IMR-90 (cell line): ENCODE results near the gene MPRIP. TPM values are rescaled to one million over a fixed set of nuclear protein-coding genes. Genes with fewer than 3 reads are reported as not detected.

Experiments used
- ATAC-seq: fragments of 200-7000 bp; cut with Tn5 transposase; 2 replicates; pipeline ENCODE4 v1.9.1; 2020; ENCODE audit warnings: low read depth, mild to moderate bottlenecking, moderate library complexity
- BruUV-seq: library from RNA; stranded (reverse); fragments of 400-500 nt; replicated peaks from 2 replicates; lab custom pipeline; 2021; lab: Mats Ljungman, UMichigan
- CTCF ChIA-PET: fragments of 300-600 bp; formaldehyde crosslinking; extraction: SDS; loops from one replicate; lab custom pipeline; 2021; ENCODE audit warnings: antibody characterized with exemption; lab: Yijun Ruan, JAX
- POLR2A ChIA-PET: fragments of 300-600 bp; sonication (Branson Sonifier 250); formaldehyde crosslinking; loops from one replicate; lab custom pipeline; 2022; ENCODE audit warnings: antibody characterized with exemption; ENCODE audit not compliant: unreplicated experiment; lab: Charles Lee
- DNase-seq: peaks from one replicate; pipeline ENCODE4 v3.0.0; 2013
- H2AFZ ChIP-seq: replicated peaks from 2 replicates; pipeline ENCODE3; 2013; ENCODE audit warnings: low read length, mild to moderate bottlenecking; ENCODE audit not compliant: poor library complexity
- H2AK5ac ChIP-seq: 2 replicates; pipeline ENCODE4 v1.6.1; 2013; ENCODE audit warnings: low read depth, low read length, inconsistent platforms
- H2AK9ac ChIP-seq: replicated peaks from 2 replicates; pipeline ENCODE3; 2013; ENCODE audit warnings: mild to moderate bottlenecking, low read depth, low read length, moderate library complexity; ENCODE audit not compliant: poor library complexity
- H2BK120ac ChIP-seq: 2 replicates; pipeline ENCODE4 v1.6.1; 2013; ENCODE audit warnings: low read depth, low read length, inconsistent platforms
- H2BK15ac ChIP-seq: 3 replicates; pipeline ENCODE4 v1.6.1; 2013; ENCODE audit warnings: low read depth, low read length, inconsistent platforms
- H2BK20ac ChIP-seq: 2 replicates; pipeline ENCODE4 v1.6.1; 2013; ENCODE audit warnings: low read depth, mild to moderate bottlenecking, inconsistent platforms, low read length, moderate library complexity
- H2BK5ac ChIP-seq: 2 replicates; pipeline ENCODE4 v1.6.1; 2013; ENCODE audit warnings: mild to moderate bottlenecking, low read depth, low read length, inconsistent platforms; ENCODE audit not compliant: poor library complexity, severe bottlenecking
- H3K14ac ChIP-seq: replicated peaks from 2 replicates; pipeline ENCODE4 v1.6.1; 2013; ENCODE audit warnings: low read depth, low read length, inconsistent platforms
- H3K18ac ChIP-seq: 2 replicates; pipeline ENCODE4 v1.6.1; 2013; ENCODE audit warnings: low read depth, low read length, control low read depth
- H3K23ac ChIP-seq: 2 replicates; pipeline ENCODE4 v1.6.1; 2013; ENCODE audit warnings: low read depth, low read length, inconsistent platforms
- H3K27ac ChIP-seq: 2 replicates; pipeline ENCODE4 v1.5.1; 2013; ENCODE audit warnings: mild to moderate bottlenecking, control low read depth, low read length; ENCODE audit not compliant: insufficient read depth
- H3K27me3 ChIP-seq: 2 replicates; pipeline ENCODE4 v1.6.1; 2013; ENCODE audit warnings: low read length; ENCODE audit not compliant: control insufficient read depth, insufficient read depth
- H3K36me3 ChIP-seq: 2 replicates; pipeline ENCODE4 v1.6.1; 2013; ENCODE audit warnings: low read length, mixed read lengths; ENCODE audit not compliant: control insufficient read depth, insufficient read depth
- H3K4ac ChIP-seq: 2 replicates; pipeline ENCODE4 v1.6.1; 2013; ENCODE audit warnings: low read depth, low read length, inconsistent platforms
- H3K4me1 ChIP-seq: 2 replicates; pipeline ENCODE4 v1.6.1; 2013; ENCODE audit warnings: low read length, mixed read lengths; ENCODE audit not compliant: control insufficient read depth, insufficient read depth
- H3K4me2 ChIP-seq: 2 replicates; pipeline ENCODE4 v1.6.1; 2013; ENCODE audit warnings: low read depth, mild to moderate bottlenecking, control low read depth, low read length, moderate library complexity
- H3K4me3 ChIP-seq: 2 replicates; pipeline ENCODE4 v1.5.1; 2013; ENCODE audit warnings: low read depth, mild to moderate bottlenecking, control low read depth, low read length, moderate library complexity; ENCODE audit not compliant: insufficient read depth
- H3K56ac ChIP-seq: 2 replicates; pipeline ENCODE4 v1.6.1; 2013; ENCODE audit warnings: low read length, inconsistent platforms; ENCODE audit not compliant: insufficient read depth; ENCODE audit errors: extremely low read depth
- H3K79me1 ChIP-seq, 2 experiments: 2 replicates each; pipeline ENCODE4 v1.6.1; 2013; ENCODE audit warnings: low read length in 2 of 2, inconsistent platforms in 1 of 2, low read depth in 1 of 2
- H3K9ac ChIP-seq: 2 replicates; pipeline ENCODE4 v1.6.1; 2013; ENCODE audit warnings: low read depth, low read length, control low read depth
- H3K9me1 ChIP-seq: 2 replicates; pipeline ENCODE4 v1.6.1; 2013; ENCODE audit warnings: low read length, inconsistent platforms; ENCODE audit not compliant: insufficient read depth
- H3K9me3 ChIP-seq: 2 replicates; pipeline ENCODE4 v1.6.1; 2013; ENCODE audit warnings: low read length; ENCODE audit not compliant: control insufficient read depth, insufficient read depth
- H4K20me1 ChIP-seq: 2 replicates; pipeline ENCODE4 v1.6.1; 2013; ENCODE audit warnings: low read length, inconsistent platforms; ENCODE audit not compliant: insufficient read depth
- H4K5ac ChIP-seq: 2 replicates; pipeline ENCODE4 v1.6.1; 2013; ENCODE audit warnings: mild to moderate bottlenecking, low read depth, low read length, control low read depth
- H4K8ac ChIP-seq, 2 experiments: 2 replicates each; pipeline ENCODE4 v1.6.1; 2013; ENCODE audit warnings: low read depth in 2 of 2, low read length in 2 of 2, control low read depth in 1 of 2, inconsistent platforms in 1 of 2
- H4K91ac ChIP-seq: 2 replicates; pipeline ENCODE4 v1.6.1; 2013; ENCODE audit warnings: low read depth, low read length, inconsistent platforms; ENCODE audit not compliant: insufficient read depth
- BHLHE40 ChIP-seq: fragments of 150-350 bp; IDR thresholded peaks from 2 replicates; pipeline ENCODE4 v1.6.1; 2016; ENCODE audit warnings: mild to moderate bottlenecking, low read depth, low read length
- CEBPB ChIP-seq: IDR thresholded peaks from 2 replicates; pipeline ENCODE4 v1.6.1; 2012; ENCODE audit warnings: low read depth, low read length, improper control_type of control experiment
- FOS ChIP-seq: fragments of 150-350 bp; IDR thresholded peaks from 2 replicates; pipeline ENCODE4 v1.6.1; 2016; ENCODE audit warnings: low read depth, low read length
- MAFK ChIP-seq: IDR thresholded peaks from 2 replicates; pipeline ENCODE4 v1.6.1; 2012; ENCODE audit warnings: low read depth, low read length, improper control_type of control experiment
- MAZ ChIP-seq: IDR thresholded peaks from 2 replicates; pipeline ENCODE4 v1.6.1; 2012; ENCODE audit warnings: low read depth, mild to moderate bottlenecking, low read length, improper control_type of control experiment, moderate library complexity, borderline replicate concordance
- NFE2L2 ChIP-seq: fragments of 150-350 bp; IDR thresholded peaks from 2 replicates; pipeline ENCODE4 v1.6.1; 2016; ENCODE audit warnings: low read depth, mild to moderate bottlenecking, low read length
- POLR2A ChIP-seq: IDR thresholded peaks from 2 replicates; pipeline ENCODE4 v1.6.1; 2012; ENCODE audit warnings: mild to moderate bottlenecking, low read depth, low read length
- RAD21 ChIP-seq: IDR thresholded peaks from 2 replicates; pipeline ENCODE4 v1.6.1; 2012; ENCODE audit warnings: low read length, improper control_type of control experiment
- RCOR1 ChIP-seq: IDR thresholded peaks from 2 replicates; pipeline ENCODE4 v1.6.1; 2012; ENCODE audit warnings: mild to moderate bottlenecking, low read length, improper control_type of control experiment; ENCODE audit not compliant: insufficient replicate concordance
- USF2 ChIP-seq: fragments of 150-350 bp; IDR thresholded peaks from 2 replicates; pipeline ENCODE4 v1.6.1; 2017; ENCODE audit warnings: mild to moderate bottlenecking, antibody characterized with exemption, low read length, low read depth
- WGBS, 2 experiments: methylation state at CpG; one replicate each; pipeline versions ENCODE4 v1.1.5 to v1.1.7; 2013; ENCODE audit warnings: missing lambda C conversion rate in 2 of 2; ENCODE audit not compliant: insufficient read length in 1 of 2; ENCODE audit errors: extremely low coverage in 2 of 2; 5-methylcytosine and 5-hydroxymethylcytosine counted together
- dilution Hi-C: fragments of 300-500 bp; cut with HindIII; formaldehyde crosslinking; loops from one replicate; pipeline ENCODE4 v1.14.3; 2018; ENCODE audit warnings: low sequenced_read_pairs; ENCODE audit not compliant: unreplicated experiment
- in situ Hi-C: fragments of 300-500 bp; cut with MboI; formaldehyde crosslinking; loops from 3 replicates; pipeline ENCODE4 v1.14.3; 2019; ENCODE audit warnings: low sequenced_read_pairs, inconsistent platforms, mixed read lengths
- intact Hi-C: fragments of 100-400 bp; cut with micrococcal nuclease; formaldehyde crosslinking; loops from 2 replicates; pipeline ENCODE4 v1.10.0; 2022
- polyA plus RNA-seq, 3 experiments: library from polyadenylated mRNA; depleted of rRNA; stranded (reverse); fragments of >200 nt; gene quantifications; 2 replicates each; pipeline ENCODE4 v1.2.3, GENCODE V29; 2012; ENCODE audit warnings: low replicate concordance in 1 of 3
- total RNA-seq: library from RNA; depleted of rRNA; stranded (reverse); fragments of >200 nt; gene quantifications from 2 replicates; pipeline ENCODE4 v1.2.3, GENCODE V29; 2012
- TF ChIP-seq, protein P1 (sequence below): conservative IDR thresholded peaks from 2 replicates; pipeline ENCODE4 v1.5.1; 2012; ENCODE audit warnings: mild to moderate bottlenecking, low read depth, low read length, improper control_type of control experiment
- TF ChIP-seq, protein P2 (sequence below): fragments of 150-350 bp; IDR thresholded peaks from 2 replicates; pipeline ENCODE4 v1.6.1; 2016; ENCODE audit warnings: low read depth, mild to moderate bottlenecking, low read length, moderate library complexity, borderline replicate concordance

Gene MPRIP
- total and polyA plus RNA-seq, 2 of the 4 experiments (the other 2 are of a cell fraction): 111 to 149 TPM

- Histone ChIP-seq H3K56ac (no peak overlapping the region), H3K4ac (peak overlapping the region; percentile 58), H3K18ac (peak overlapping the region; percentile 33; the same call in 1 of the 2 replicates), H2BK15ac (no peak overlapping the region; the same call in 2 of the 3 replicates), H4K20me1 (peaks cover 19% of the 10 kb centered on the region), H3K9ac (no peak overlapping the region), H3K4me1 (peaks cover 16% of the 10 kb centered on the region), H3K79me1 (peaks cover 19 to 58% of the 10 kb centered on the region in 2 experiments), H3K4me2 (0 out of 2 replicates have a peak overlapping the region, but pooled peaks have one; percentile 10), H2BK5ac (peak overlapping the region; percentile 50), H3K9me1 (peaks cover 24% of the 10 kb centered on the region), H3K23ac (0 out of 2 replicates have a peak overlapping the region, but pooled peaks have one; percentile 26), H2AK5ac (peak overlapping the region; percentile 27; the same call in 1 of the 2 replicates), H2BK20ac (no peak overlapping the region), H3K27me3 (no peaks in the 10 kb centered on the region), H3K4me3 (no peak overlapping the region), H4K5ac (no peak overlapping the region), H2BK120ac (peak overlapping the region; percentile 32), H3K9me3 (no peaks in the 10 kb centered on the region), H2AFZ (no peak overlapping the region), H2AK9ac (no peak overlapping the region), H4K91ac (no peak overlapping the region), H3K27ac (peak overlapping the region; percentile 32; the same call in 1 of the 2 replicates), H3K36me3 (peaks cover 68% of the 10 kb centered on the region), H3K14ac (peak overlapping the region; percentile 80; the same call in 1 of the 2 replicates), H4K8ac (no peak overlapping the region)
- no peak for DNase-seq
- intact Hi-C loops: loop anchor here (5.0 kb wide), 1 partner anchor 108 kb away; the partner anchor contains the start of gene MPRIP
- ChIA-PET CTCF (no interaction called here), POLR2A (no interaction called here)
- no CpG with 5 or more reads among the region's 1 CpG for WGBS, 2 experiments
- dilution Hi-C loops: no loop called here
- TF ChIP-seq FOS (no peak), MAFK (no peak), RCOR1 (no peak), BHLHE40 (no peak), RAD21 (no peak), NFE2L2 (no peak), USF2 (no peak), MAZ (no peak), POLR2A (no peak), CEBPB (no peak)
- TF ChIP-seq, protein P1, sequence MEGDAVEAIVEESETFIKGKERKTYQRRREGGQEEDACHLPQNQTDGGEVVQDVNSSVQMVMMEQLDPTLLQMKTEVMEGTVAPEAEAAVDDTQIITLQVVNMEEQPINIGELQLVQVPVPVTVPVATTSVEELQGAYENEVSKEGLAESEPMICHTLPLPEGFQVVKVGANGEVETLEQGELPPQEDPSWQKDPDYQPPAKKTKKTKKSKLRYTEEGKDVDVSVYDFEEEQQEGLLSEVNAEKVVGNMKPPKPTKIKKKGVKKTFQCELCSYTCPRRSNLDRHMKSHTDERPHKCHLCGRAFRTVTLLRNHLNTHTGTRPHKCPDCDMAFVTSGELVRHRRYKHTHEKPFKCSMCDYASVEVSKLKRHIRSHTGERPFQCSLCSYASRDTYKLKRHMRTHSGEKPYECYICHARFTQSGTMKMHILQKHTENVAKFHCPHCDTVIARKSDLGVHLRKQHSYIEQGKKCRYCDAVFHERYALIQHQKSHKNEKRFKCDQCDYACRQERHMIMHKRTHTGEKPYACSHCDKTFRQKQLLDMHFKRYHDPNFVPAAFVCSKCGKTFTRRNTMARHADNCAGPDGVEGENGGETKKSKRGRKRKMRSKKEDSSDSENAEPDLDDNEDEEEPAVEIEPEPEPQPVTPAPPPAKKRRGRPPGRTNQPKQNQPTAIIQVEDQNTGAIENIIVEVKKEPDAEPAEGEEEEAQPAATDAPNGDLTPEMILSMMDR: no peak
- TF ChIP-seq, protein P2, sequence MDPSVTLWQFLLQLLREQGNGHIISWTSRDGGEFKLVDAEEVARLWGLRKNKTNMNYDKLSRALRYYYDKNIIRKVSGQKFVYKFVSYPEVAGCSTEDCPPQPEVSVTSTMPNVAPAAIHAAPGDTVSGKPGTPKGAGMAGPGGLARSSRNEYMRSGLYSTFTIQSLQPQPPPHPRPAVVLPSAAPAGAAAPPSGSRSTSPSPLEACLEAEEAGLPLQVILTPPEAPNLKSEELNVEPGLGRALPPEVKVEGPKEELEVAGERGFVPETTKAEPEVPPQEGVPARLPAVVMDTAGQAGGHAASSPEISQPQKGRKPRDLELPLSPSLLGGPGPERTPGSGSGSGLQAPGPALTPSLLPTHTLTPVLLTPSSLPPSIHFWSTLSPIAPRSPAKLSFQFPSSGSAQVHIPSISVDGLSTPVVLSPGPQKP: no peak
- in situ Hi-C loops: no loop called here
- BruUV-seq: no TSS peak
- no peak for ATAC-seq
Observed at GRCh38 chr17:17150448-17150800, 108.2 kb downstream of the MPRIP start.
